CD4-positive, CD25-positive, alpha-beta regulatory T cell (primary cell): ENCODE results near the gene GALNT2. TPM values are rescaled to one million over a fixed set of nuclear protein-coding genes. Genes with fewer than 3 reads are reported as not detected.

Source experiments
- ATAC-seq, 2 donors: fragments of 150-1000 bp; cut with Tn5 transposase; one replicate each; pipeline ENCODE4 v1.10.0; 2021; ENCODE audit warnings: low read depth in 2 of 2, moderate number of reproducible peaks in 2 of 2, moderate library complexity in 1 of 2
- DNase-seq, 3 donors: peaks; one replicate each; pipeline versions ENCODE4 v3.0.0 to v3.0.0-alpha.2; 2012 to 2022; ENCODE audit warnings: mixed read lengths in 1 of 3
- H3K27ac ChIP-seq: one replicate; pipeline ENCODE4 v1.7.0; 2013; ENCODE audit warnings: mild to moderate bottlenecking, low read length; ENCODE audit not compliant: insufficient read depth, poor library complexity, severe bottlenecking
- H3K27me3 ChIP-seq: one replicate; pipeline ENCODE4 v1.7.0; 2013; ENCODE audit warnings: low read length; ENCODE audit not compliant: control insufficient read depth, insufficient read depth
- H3K36me3 ChIP-seq: one replicate; pipeline ENCODE4 v1.7.0; 2013; ENCODE audit warnings: mild to moderate bottlenecking, low read length, moderate library complexity; ENCODE audit not compliant: control insufficient read depth, insufficient read depth
- H3K4me1 ChIP-seq: 2 replicates; pipeline ENCODE4 v1.7.0; 2013; ENCODE audit warnings: mild to moderate bottlenecking, low read length; ENCODE audit not compliant: insufficient read depth, control insufficient read depth, poor library complexity, severe bottlenecking
- H3K4me3 ChIP-seq: one replicate; pipeline ENCODE4 v1.7.0; 2013; ENCODE audit warnings: low read depth, mild to moderate bottlenecking, low read length, moderate library complexity
- H3K9me3 ChIP-seq, 2 experiments: 1 replicate in 1 of 2; 2 replicates in 1 of 2; pipeline ENCODE4 v1.7.0; 2013; ENCODE audit warnings: low read length in 2 of 2, mild to moderate bottlenecking in 1 of 2, moderate library complexity in 1 of 2; ENCODE audit not compliant: control insufficient read depth in 2 of 2
- H3K27ac Mint-ChIP-seq, 3 donors: one replicate each; pipeline ENCODE4 v1.8.0; 2020 to 2022; ENCODE audit warnings: mild to moderate bottlenecking in 3 of 3, mixed read lengths in 3 of 3, moderate library complexity in 2 of 3
- H3K27me3 Mint-ChIP-seq: one replicate; pipeline ENCODE4 v1.8.0; 2022; ENCODE audit warnings: mild to moderate bottlenecking, mixed read lengths
- H3K36me3 Mint-ChIP-seq: one replicate; pipeline ENCODE4 v1.8.0; 2020; ENCODE audit warnings: mixed read lengths
- H3K4me1 Mint-ChIP-seq, 4 donors: one replicate each; pipeline ENCODE4 v1.8.0; 2020 to 2022; ENCODE audit warnings: mixed read lengths in 4 of 4, mild to moderate bottlenecking in 1 of 4
- H3K4me3 Mint-ChIP-seq, 4 donors: one replicate each; pipeline ENCODE4 v1.8.0; 2020 to 2022; ENCODE audit warnings: mild to moderate bottlenecking in 4 of 4, mixed read lengths in 4 of 4, moderate library complexity in 3 of 4
- H3K9me3 Mint-ChIP-seq, 7 donors: one replicate each; pipeline ENCODE4 v1.8.0; 2020 to 2022; ENCODE audit warnings: mixed read lengths in 7 of 7, mild to moderate bottlenecking in 3 of 7, moderate library complexity in 2 of 7
- polyA plus RNA-seq, 4 donors: library from polyadenylated mRNA; unstranded; fragments of 300-500 nt; fragmentation: Illumina TruSeq; gene quantifications; one replicate each; pipeline ENCODE4 v1.2.3, GENCODE V29; 2021
- total RNA-seq: library from RNA; stranded (reverse); gene quantifications from one replicate; pipeline ENCODE4 v1.2.3, GENCODE V29; 2022

Gene GALNT2
- total RNA-seq (15.8 TPM), polyA plus RNA-seq (10 to 100 TPM; 10.9 to 13.4 (median 12.3) TPM)

- peak; percentile 91 to 92 for ATAC-seq
Measured at GRCh38 chr1:230066466-230067404, at the start of gene GALNT2. GALNT2 (plus strand) TSS chr1:230067238; CDS start chr1:230067281, 43 bp downstream.

GRCh38 chr1:230020451-230020850, 46.6 kb upstream of the GALNT2 start:
- H3K36me3 Mint-ChIP-seq: peaks cover 4% of the 10 kb centered on the region
- H3K27me3 ChIP-seq: peaks cover 2% of the 10 kb centered on the region
- H3K36me3 ChIP-seq: no peaks in the 10 kb centered on the region
- no peaks in the 10 kb centered on the region for H3K9me3 ChIP-seq
- no peak overlapping the region for H3K4me3 Mint-ChIP-seq
- peaks cover 0 to 3% (median 0%) of the 10 kb centered on the region in 7 donors for H3K9me3 Mint-ChIP-seq
- H3K4me1 Mint-ChIP-seq: no peaks in the 10 kb centered on the region
- no peak overlapping the region for H3K4me3 ChIP-seq
- H3K27me3 Mint-ChIP-seq: peaks cover 10% of the 10 kb centered on the region
- DNase-seq (no peak), ATAC-seq (no peak)
- H3K4me1 ChIP-seq: no peaks in the 10 kb centered on the region
- no peak overlapping the region for H3K27ac ChIP-seq
- no peak overlapping the region for H3K27ac Mint-ChIP-seq

More at GRCh38 chr1:230066466-230067404, at the start of gene GALNT2:
- no peaks in the 10 kb centered on the region for H3K36me3 ChIP-seq
- H3K4me3 ChIP-seq: peak within 1 kb of the TSS; percentile 78
- peak; percentile 86 to 93 (median 89) for DNase-seq
- peaks cover under 1% of the 10 kb centered on the region for H3K27me3 ChIP-seq
- Mint-ChIP-seq H3K4me3 (peak within 1 kb of the TSS; percentile 92 to 97 (median 94)), H3K9me3 (peaks cover 0 to 7% (median 0%) of the 10 kb centered on the region in 7 donors), H3K4me1 (peaks cover 4 to 42% (median 26%) of the 10 kb centered on the region in 4 donors), H3K27ac (peak within 1 kb of the TSS; percentile 27 to 95 (median 91)), H3K27me3 (peaks cover 5% of the 10 kb centered on the region), H3K36me3 (no peaks in the 10 kb centered on the region)
- peaks cover 25% of the 10 kb centered on the region for H3K4me1 ChIP-seq
- H3K9me3 ChIP-seq: peaks cover 4% of the 10 kb centered on the region in 2 experiments
- H3K27ac ChIP-seq: peak within 1 kb of the TSS; percentile 76

- ATAC-seq (no peak), DNase-seq (no peak)
- Histone ChIP-seq H3K4me1 (no peaks in the 10 kb centered on the region), H3K27ac (no peak overlapping the region), H3K9me3 (no peaks in the 10 kb centered on the region), H3K36me3 (no peaks in the 10 kb centered on the region), H3K4me3 (no peak overlapping the region), H3K27me3 (peaks cover 2% of the 10 kb centered on the region)
- no peak overlapping the region for H3K4me3 Mint-ChIP-seq
- H3K27ac Mint-ChIP-seq: no peak overlapping the region
- H3K9me3 Mint-ChIP-seq: peaks cover 0 to 3% (median 0%) of the 10 kb centered on the region in 7 donors
- H3K4me1 Mint-ChIP-seq: no peaks in the 10 kb centered on the region
- H3K36me3 Mint-ChIP-seq: peaks cover 4% of the 10 kb centered on the region
- peaks cover 4% of the 10 kb centered on the region for H3K27me3 Mint-ChIP-seq
Measured at GRCh38 chr1:230022666-230023380, 44.2 kb upstream of the GALNT2 start.

GRCh38 chr1:230025686-230026085, 41.4 kb upstream of the GALNT2 start:
- Histone ChIP-seq H3K9me3 (no peaks in the 10 kb centered on the region), H3K4me3 (no peak overlapping the region), H3K4me1 (no peaks in the 10 kb centered on the region), H3K36me3 (no peaks in the 10 kb centered on the region), H3K27ac (no peak overlapping the region), H3K27me3 (no peaks in the 10 kb centered on the region)
- no peak overlapping the region for H3K4me3 Mint-ChIP-seq
- H3K27ac Mint-ChIP-seq: no peak overlapping the region
- no peak for DNase-seq
- peaks cover 0 to 3% (median 0%) of the 10 kb centered on the region in 7 donors for H3K9me3 Mint-ChIP-seq
- H3K4me1 Mint-ChIP-seq: peaks cover 0 to 11% (median 0%) of the 10 kb centered on the region in 4 donors
- no peaks in the 10 kb centered on the region for H3K27me3 Mint-ChIP-seq
- no peak for ATAC-seq
- H3K36me3 Mint-ChIP-seq: peaks cover 4% of the 10 kb centered on the region

GRCh38 chr1:230026139-230026538, 40.9 kb upstream of the GALNT2 start:
- Mint-ChIP-seq H3K4me1 (peaks cover 0 to 11% (median 0%) of the 10 kb centered on the region in 4 donors), H3K27me3 (no peaks in the 10 kb centered on the region), H3K9me3 (peaks cover 0 to 3% (median 0%) of the 10 kb centered on the region in 7 donors), H3K36me3 (peaks cover 4% of the 10 kb centered on the region), H3K27ac (no peak overlapping the region), H3K4me3 (no peak overlapping the region)
- Histone ChIP-seq H3K4me3 (no peak overlapping the region), H3K36me3 (no peaks in the 10 kb centered on the region), H3K4me1 (no peaks in the 10 kb centered on the region), H3K9me3 (no peaks in the 10 kb centered on the region), H3K27me3 (no peaks in the 10 kb centered on the region), H3K27ac (no peak overlapping the region)
- DNase-seq (no peak), ATAC-seq (no peak)

GRCh38 chr1:230026572-230026971, 40.5 kb upstream of the GALNT2 start:
- no peaks in the 10 kb centered on the region for H3K9me3 ChIP-seq
- Mint-ChIP-seq H3K9me3 (peaks cover 0 to 3% (median 0%) of the 10 kb centered on the region in 7 donors), H3K4me1 (peaks cover 0 to 11% (median 0%) of the 10 kb centered on the region in 4 donors), H3K36me3 (peaks cover 4% of the 10 kb centered on the region), H3K4me3 (no peak overlapping the region), H3K27ac (no peak overlapping the region), H3K27me3 (no peaks in the 10 kb centered on the region)
- no peak for ATAC-seq
- no peaks in the 10 kb centered on the region for H3K36me3 ChIP-seq
- H3K27ac ChIP-seq: no peak overlapping the region
- H3K27me3 ChIP-seq: no peaks in the 10 kb centered on the region
- H3K4me1 ChIP-seq: no peaks in the 10 kb centered on the region
- no peak overlapping the region for H3K4me3 ChIP-seq
- no peak for DNase-seq

GRCh38 chr1:230028602-230029223, 38.3 kb upstream of the GALNT2 start:
- no peak overlapping the region for H3K27ac ChIP-seq
- DNase-seq (no peak), ATAC-seq (no peak)
- Mint-ChIP-seq H3K36me3 (peaks cover 4% of the 10 kb centered on the region), H3K4me3 (no peak overlapping the region), H3K27me3 (no peaks in the 10 kb centered on the region), H3K9me3 (peaks cover 0 to 3% (median 0%) of the 10 kb centered on the region in 7 donors), H3K4me1 (peaks cover 0 to 11% (median 0%) of the 10 kb centered on the region in 4 donors), H3K27ac (peak overlapping the region in 1 of 3 donors; percentile 7)
- H3K9me3 ChIP-seq: no peaks in the 10 kb centered on the region
- no peaks in the 10 kb centered on the region for H3K27me3 ChIP-seq
- H3K4me1 ChIP-seq: no peaks in the 10 kb centered on the region
- H3K4me3 ChIP-seq: no peak overlapping the region
- H3K36me3 ChIP-seq: no peaks in the 10 kb centered on the region
